ENCODE data around the gene NELFE. TPM values are rescaled to one million over a fixed set of nuclear protein-coding genes. Genes with fewer than 3 reads are reported as not detected.

Gene NELFE
- total RNA-seq, 2 experiments from 2014 or later, result 74.3 to 95.1 TPM

- intact Hi-C loops (cut with DNase I, micrococcal nuclease), result loop anchor here in 1 of 2 experiments (10.0 kb wide), 1 partner anchor 116 kb away; no protein-coding TSS in a partner anchor
Observed at GRCh38 chr6:31948306-31948705, 10.5 kb downstream of the NELFE start.

GRCh38 chr6:31947864-31948263 lies 10.9 kb downstream of the NELFE start:
- Mint-ChIP-seq H3K4me1 (peaks cover 8% of the 10 kb centered on the region), H3K36me3 (ENCODE audit: low read depth) (peaks cover 3% of the 10 kb centered on the region), H3K9me3 (ENCODE audit: low read depth) (no peaks in the 10 kb centered on the region), H3K27me3 (no peaks in the 10 kb centered on the region), H3K27ac (no peak overlapping the region), H3K4me3 (no peak overlapping the region)
- DNase-seq (no peak), ATAC-seq (no peak)
- ChIA-PET POLR2A (no interaction called here), CTCF (interaction anchor here (1.0 kb wide), 1 partner anchor 30 kb away, joined by 6 read pairs; no protein-coding TSS in a partner anchor)
- intact Hi-C loops (cut with DNase I, micrococcal nuclease), result loop anchor here in 1 of 2 experiments (10.0 kb wide), 1 partner anchor 117 kb away; no protein-coding TSS in a partner anchor

More at GRCh38 chr6:31948306-31948705, 10.5 kb downstream of the NELFE start:
- no peaks in the 10 kb centered on the region for H3K9me3 Mint-ChIP-seq (ENCODE audit: low read depth)
- peaks cover 6% of the 10 kb centered on the region for H3K36me3 Mint-ChIP-seq (ENCODE audit: low read depth)
- ATAC-seq (no peak), DNase-seq (no peak)
- POLR2A ChIA-PET, result no interaction called here
- no peak overlapping the region for H3K27ac Mint-ChIP-seq
- H3K27me3 Mint-ChIP-seq, result no peaks in the 10 kb centered on the region
- CTCF ChIA-PET, result interaction anchor here (1.0 kb wide), 1 partner anchor 30 kb away, joined by 6 read pairs; no protein-coding TSS in a partner anchor
- no peak overlapping the region for H3K4me3 Mint-ChIP-seq
- peaks cover 8% of the 10 kb centered on the region for H3K4me1 Mint-ChIP-seq

GRCh38 chr6:31947070-31947675 lies 11.6 kb downstream of the NELFE start:
- no peak overlapping the region for H3K4me3 Mint-ChIP-seq
- H3K4me1 Mint-ChIP-seq, result peaks cover 8% of the 10 kb centered on the region
- no peak overlapping the region for H3K27ac Mint-ChIP-seq
- H3K9me3 Mint-ChIP-seq (ENCODE audit: low read depth), result no peaks in the 10 kb centered on the region
- H3K36me3 Mint-ChIP-seq (ENCODE audit: low read depth), result no peaks in the 10 kb centered on the region
- POLR2A ChIA-PET, result no interaction called here
- intact Hi-C loops (cut with DNase I, micrococcal nuclease), result loop anchor here in 1 of 2 experiments (10.0 kb wide), 1 partner anchor 118 kb away; no protein-coding TSS in a partner anchor
- no peak for DNase-seq
- no peak for ATAC-seq
- H3K27me3 Mint-ChIP-seq, result peaks cover 5% of the 10 kb centered on the region
- CTCF ChIA-PET, result no interaction called here

- Mint-ChIP-seq H3K9me3 (ENCODE audit: low read depth) (no peaks in the 10 kb centered on the region), H3K4me1 (peaks cover 8% of the 10 kb centered on the region), H3K27me3 (peaks cover 7% of the 10 kb centered on the region), H3K36me3 (ENCODE audit: low read depth) (no peaks in the 10 kb centered on the region), H3K4me3 (no peak overlapping the region), H3K27ac (no peak overlapping the region)
- ChIA-PET POLR2A (no interaction called here), CTCF (interaction anchor here (0.7 to 0.8 kb wide), 2 partner anchors 171 to 564 kb away, joined by 3 read pairs; no protein-coding TSS in a partner anchor)
- intact Hi-C loops (cut with DNase I, micrococcal nuclease), result loop anchor here in 1 of 2 experiments (10.0 kb wide), 1 partner anchor 118 kb away; no protein-coding TSS in a partner anchor
- no peak for DNase-seq
- no peak for ATAC-seq
Observed at GRCh38 chr6:31946370-31946885, 12.3 kb downstream of the NELFE start.

- peak; percentile 36 for DNase-seq
- no peak within 1 kb of the TSS for H3K27ac Mint-ChIP-seq
Observed at GRCh38 chr6:31945507-31946369, 13.0 kb downstream of the NELFE start, which contains the start of gene CFB. TSS of gene CFB (plus strand) at chr6:31946095. CDS start at chr6:31946222, 127 bp downstream.

GRCh38 chr6:31945154-31945506 lies 13.6 kb downstream of the NELFE start:
- no peak for ATAC-seq
- CTCF ChIA-PET, result interaction anchor here (1.1 to 3.0 kb wide), 2 partner anchors 7 to 24 kb away, joined by 4 to 11 read pairs; no protein-coding TSS in a partner anchor

More at GRCh38 chr6:31945507-31946369, 13.0 kb downstream of the NELFE start, which contains the start of gene CFB:
- Mint-ChIP-seq H3K9me3 (ENCODE audit: low read depth) (no peaks in the 10 kb centered on the region), H3K36me3 (ENCODE audit: low read depth) (no peaks in the 10 kb centered on the region), H3K27me3 (peaks cover 7% of the 10 kb centered on the region), H3K4me3 (no peak within 1 kb of the TSS), H3K4me1 (peaks cover 8% of the 10 kb centered on the region)
- ChIA-PET POLR2A (no interaction called here), CTCF (interaction anchor here (0.7 to 1.1 kb wide), 3 partner anchors 24 to 563 kb away, joined by 3 to 4 read pairs (median 3); no protein-coding TSS in a partner anchor)
- intact Hi-C loops (cut with DNase I, micrococcal nuclease), result loop anchor here in 1 of 2 experiments (10.0 kb wide), 1 partner anchor 119 kb away; no protein-coding TSS in a partner anchor
- ATAC-seq, result peak; percentile 53

GRCh38 chr6:31943742-31944141 lies 15.0 kb downstream of the NELFE start:
- intact Hi-C loops (cut with DNase I, micrococcal nuclease), result loop anchor here in 1 of 2 experiments (10.0 kb wide), 1 partner anchor 121 kb away; no protein-coding TSS in a partner anchor
- Mint-ChIP-seq H3K4me3 (no peak overlapping the region), H3K4me1 (peaks cover 8% of the 10 kb centered on the region), H3K36me3 (ENCODE audit: low read depth) (no peaks in the 10 kb centered on the region), H3K27ac (no peak overlapping the region), H3K27me3 (peaks cover 7% of the 10 kb centered on the region), H3K9me3 (ENCODE audit: low read depth) (no peaks in the 10 kb centered on the region)
- POLR2A ChIA-PET, result no interaction called here
- no peak for DNase-seq
- CTCF ChIA-PET, result interaction anchor here (3.0 kb wide), 1 partner anchor 8 kb away, joined by 11 read pairs; no protein-coding TSS in a partner anchor
- no peak for ATAC-seq

More at GRCh38 chr6:31945154-31945506, 13.6 kb downstream of the NELFE start:
- Mint-ChIP-seq H3K9me3 (ENCODE audit: low read depth) (no peaks in the 10 kb centered on the region), H3K27ac (no peak overlapping the region), H3K27me3 (peaks cover 7% of the 10 kb centered on the region), H3K36me3 (ENCODE audit: low read depth) (no peaks in the 10 kb centered on the region), H3K4me1 (peaks cover 8% of the 10 kb centered on the region), H3K4me3 (no peak overlapping the region)
- intact Hi-C loops (cut with DNase I, micrococcal nuclease), result loop anchor here in 1 of 2 experiments (10.0 kb wide), 1 partner anchor 120 kb away; no protein-coding TSS in a partner anchor
- no peak for DNase-seq
- POLR2A ChIA-PET, result no interaction called here

- no peak overlapping the region for H3K4me3 Mint-ChIP-seq
- peaks cover 7% of the 10 kb centered on the region for H3K27me3 Mint-ChIP-seq
- ATAC-seq (no peak), DNase-seq (no peak)
- H3K9me3 Mint-ChIP-seq (ENCODE audit: low read depth), result no peaks in the 10 kb centered on the region
- no peak overlapping the region for H3K27ac Mint-ChIP-seq
- ChIA-PET POLR2A (no interaction called here), CTCF (interaction anchor here (1.3 to 2.8 kb wide), 2 partner anchors 12 to 19 kb away, joined by 5 to 18 read pairs; no protein-coding TSS in a partner anchor)
- H3K4me1 Mint-ChIP-seq, result peaks cover 1% of the 10 kb centered on the region
- intact Hi-C loops (cut with DNase I, micrococcal nuclease), result loop anchor here in 1 of 2 experiments (10.0 kb wide), 1 partner anchor 125 kb away; no protein-coding TSS in a partner anchor
- no peaks in the 10 kb centered on the region for H3K36me3 Mint-ChIP-seq (ENCODE audit: low read depth)
Observed at GRCh38 chr6:31940256-31940664, 18.5 kb downstream of the NELFE start.

GRCh38 chr6:31935823-31936222 lies 22.9 kb downstream of the NELFE start:
- Mint-ChIP-seq H3K4me1 (no peaks in the 10 kb centered on the region), H3K4me3 (no peak overlapping the region), H3K36me3 (ENCODE audit: low read depth) (no peaks in the 10 kb centered on the region), H3K9me3 (ENCODE audit: low read depth) (no peaks in the 10 kb centered on the region), H3K27ac (no peak overlapping the region), H3K27me3 (no peaks in the 10 kb centered on the region)
- ChIA-PET POLR2A (no interaction called here), CTCF (interaction anchor here (0.9 kb wide), 1 partner anchor 17 kb away, joined by 3 read pairs; no protein-coding TSS in a partner anchor)
- ATAC-seq, result no peak
- DNase-seq, result no peak
- intact Hi-C loops (cut with DNase I, micrococcal nuclease), result no loop called here

- ChIA-PET POLR2A (no interaction called here), CTCF (no interaction called here)
- Mint-ChIP-seq H3K27ac (no peak overlapping the region), H3K9me3 (ENCODE audit: low read depth) (no peaks in the 10 kb centered on the region), H3K36me3 (ENCODE audit: low read depth) (no peaks in the 10 kb centered on the region), H3K27me3 (no peaks in the 10 kb centered on the region), H3K4me3 (no peak overlapping the region), H3K4me1 (no peaks in the 10 kb centered on the region)
- no peak for DNase-seq
- intact Hi-C loops (cut with DNase I, micrococcal nuclease), result no loop called here
- ATAC-seq, result no peak
Observed at GRCh38 chr6:31935021-31935420, 23.8 kb downstream of the NELFE start.

GRCh38 chr6:31933537-31933936 lies 25.2 kb downstream of the NELFE start:
- Mint-ChIP-seq H3K4me3 (no peak overlapping the region), H3K27ac (no peak overlapping the region), H3K9me3 (ENCODE audit: low read depth) (no peaks in the 10 kb centered on the region), H3K27me3 (no peaks in the 10 kb centered on the region), H3K36me3 (ENCODE audit: low read depth) (no peaks in the 10 kb centered on the region), H3K4me1 (no peaks in the 10 kb centered on the region)
- intact Hi-C loops (cut with DNase I, micrococcal nuclease), result no loop called here
- DNase-seq (no peak), ATAC-seq (no peak)
- ChIA-PET CTCF (interaction anchor here (1.2 kb wide), 1 partner anchor 19 kb away, joined by 3 read pairs; no protein-coding TSS in a partner anchor), POLR2A (no interaction called here)

Data from activated CD4-positive, alpha-beta T cell treated with anti-CD3 and anti-CD28 coated beads for 36 hours (primary cell).